ENCODE data around the gene RXFP1. TPM values are rescaled to one million over a fixed set of nuclear protein-coding genes. Genes with fewer than 3 reads are reported as not detected.

Gene RXFP1
- total and polyA plus RNA-seq, 8 donors, result 0.15 to 1.3 TPM; not detected in 6

DNA sequence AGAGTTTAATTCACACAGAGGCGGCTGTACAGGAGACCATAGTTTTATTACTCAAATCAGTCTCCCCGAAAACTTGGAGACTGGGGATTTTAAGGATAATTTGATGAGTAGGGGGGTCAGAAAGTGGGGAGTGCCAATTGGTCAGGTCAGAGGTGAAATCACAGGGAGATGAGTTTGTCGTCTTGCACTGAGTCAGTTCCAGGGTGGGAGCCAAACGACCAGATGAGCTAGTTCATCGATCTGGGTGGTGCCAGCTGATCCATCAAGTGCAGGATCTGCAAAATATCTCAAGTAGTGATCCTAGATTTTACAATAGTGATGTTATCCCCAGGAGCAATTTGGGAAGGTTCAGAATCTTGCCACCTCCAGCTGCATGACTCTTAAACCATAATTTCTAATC, 154.4 kb downstream of the RXFP1 start:
- Histone ChIP-seq H3K27ac (no peak overlapping the region), H3K4me1 (peaks cover 6 to 20% (median 20%) of the 10 kb centered on the region in 4 donors), H3K9me3 (no peaks in the 10 kb centered on the region), H3K36me3 (peaks cover 0 to 6% (median 0%) of the 10 kb centered on the region in 4 donors), H3K4me3 (no peak overlapping the region), H3K27me3 (no peaks in the 10 kb centered on the region)
- TF ChIP-seq CTCF (IDR thresholded peaks at IDR 0.05) (no peak), EP300 (IDR thresholded peaks at IDR 0.05) (no peak), POLR2A (IDR thresholded peaks at IDR 0.05) (no peak), POLR2AphosphoS5 (IDR thresholded peaks at IDR 0.05) (no peak)
- intact Hi-C loops (cut with DNase I; ENCODE audit: low total_unique reads), result no loop called here
- WGBS, 5 donors, result 76 to 90% (median 84%) methylated on average over 5 of the region's 5 CpGs
- no peak for DNase-seq

- Histone ChIP-seq H3K4me1 (peaks cover 0 to 11% (median 5%) of the 10 kb centered on the region in 4 donors), H3K27ac (no peak overlapping the region), H3K9me3 (no peaks in the 10 kb centered on the region), H3K36me3 (peaks cover 0 to 23% (median 19%) of the 10 kb centered on the region in 4 donors), H3K4me3 (no peak overlapping the region), H3K27me3 (no peaks in the 10 kb centered on the region)
- intact Hi-C loops (cut with DNase I; ENCODE audit: low total_unique reads), result no loop called here
- TF ChIP-seq EP300 (IDR thresholded peaks at IDR 0.05), result no peak
- TF ChIP-seq POLR2AphosphoS5 (IDR thresholded peaks at IDR 0.05), result no peak
- TF ChIP-seq POLR2A (IDR thresholded peaks at IDR 0.05), result no peak
- no peak for TF ChIP-seq CTCF (IDR thresholded peaks at IDR 0.05)
- WGBS, 5 donors, result 89 to 99% (median 95%) methylated on average over 2 of the region's 2 CpGs
- DNase-seq, result no peak
Measured at GRCh38 chr4:158678767-158679166, 157.1 kb downstream of the RXFP1 start.

- WGBS, 5 donors, result 36 to 57% (median 48%) methylated on average over 1 of the region's 1 CpG
- no peak for TF ChIP-seq CTCF (IDR thresholded peaks at IDR 0.05)
- no peak for TF ChIP-seq POLR2AphosphoS5 (IDR thresholded peaks at IDR 0.05)
- no peak for TF ChIP-seq POLR2A (IDR thresholded peaks at IDR 0.05)
- TF ChIP-seq EP300 (IDR thresholded peaks at IDR 0.05), result no peak
- peaks cover 3 to 50% (median 43%) of the 10 kb centered on the region in 4 donors for H3K36me3 ChIP-seq
Measured at GRCh38 chr4:158681629-158682028, 159.9 kb downstream of the RXFP1 start.

DNA sequence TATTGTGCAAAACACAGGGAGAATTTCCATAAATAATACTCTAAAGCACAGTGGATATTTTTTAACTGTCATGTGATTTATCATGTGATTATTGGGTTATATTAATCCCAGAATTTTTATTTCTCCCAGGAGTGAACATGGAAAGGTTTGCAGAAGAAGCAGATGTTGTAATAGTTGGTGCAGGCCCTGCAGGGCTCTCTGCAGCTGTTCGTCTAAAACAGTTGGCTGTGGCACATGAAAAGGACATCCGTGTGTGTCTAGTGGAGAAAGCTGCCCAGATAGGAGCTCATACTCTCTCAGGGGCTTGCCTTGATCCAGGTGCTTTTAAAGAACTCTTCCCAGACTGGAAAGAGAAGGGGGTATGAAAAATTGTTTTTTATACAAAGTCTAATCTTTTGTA, 160.4 kb downstream of the RXFP1 start:
- peaks cover 3 to 51% (median 46%) of the 10 kb centered on the region in 4 donors for H3K36me3 ChIP-seq
- no peaks in the 10 kb centered on the region for H3K27me3 ChIP-seq
- TF ChIP-seq EP300 (IDR thresholded peaks at IDR 0.05) (no peak), POLR2AphosphoS5 (IDR thresholded peaks at IDR 0.05) (no peak), POLR2A (IDR thresholded peaks at IDR 0.05) (no peak)
- H3K4me3 ChIP-seq, result no peak overlapping the region
- H3K4me1 ChIP-seq, result peaks cover 0 to 4% (median 0%) of the 10 kb centered on the region in 4 donors
- no peak overlapping the region for H3K27ac ChIP-seq
- no peaks in the 10 kb centered on the region for H3K9me3 ChIP-seq
- DNase-seq, result peak in 1 of 2 donors; percentile 16
- intact Hi-C loops (cut with DNase I; ENCODE audit: low total_unique reads), result no loop called here
- WGBS, 5 donors, result 53 to 82% (median 73%) methylated on average over 2 of the region's 2 CpGs

More at GRCh38 chr4:158681629-158682028, 159.9 kb downstream of the RXFP1 start:
- Histone ChIP-seq H3K9me3 (no peaks in the 10 kb centered on the region), H3K4me1 (peaks cover 0 to 4% (median 0%) of the 10 kb centered on the region in 4 donors), H3K27me3 (no peaks in the 10 kb centered on the region), H3K27ac (no peak overlapping the region), H3K4me3 (no peak overlapping the region)
- DNase-seq, result peak in 1 of 2 donors; percentile 27
- intact Hi-C loops (cut with DNase I; ENCODE audit: low total_unique reads), result no loop called here

- Histone ChIP-seq H3K27me3 (no peaks in the 10 kb centered on the region), H3K36me3 (peaks cover 3 to 81% (median 55%) of the 10 kb centered on the region in 4 donors), H3K9me3 (no peaks in the 10 kb centered on the region), H3K27ac (no peak overlapping the region), H3K4me1 (no peaks in the 10 kb centered on the region), H3K4me3 (no peak overlapping the region)
- WGBS, 5 donors, result 73 to 84% (median 80%) methylated on average over 1 of the region's 1 CpG
- intact Hi-C loops (cut with DNase I; ENCODE audit: low total_unique reads), result no loop called here
- DNase-seq, result no peak
- no peak for TF ChIP-seq POLR2A (IDR thresholded peaks at IDR 0.05)
- TF ChIP-seq CTCF (IDR thresholded peaks at IDR 0.05), result no peak
- TF ChIP-seq POLR2AphosphoS5 (IDR thresholded peaks at IDR 0.05), result no peak
- TF ChIP-seq EP300 (IDR thresholded peaks at IDR 0.05), result no peak
Measured at GRCh38 chr4:158688813-158689212, 167.1 kb downstream of the RXFP1 start.

Measured in stomach (tissue), 9 donors.